SU-DHL-6 (cell line): ENCODE measurements around the gene SORCS2.

Source experiments
- H2AFZ ChIP-seq: fragments of 200-600 bp; sonication (generic); 2 replicates; pipeline ENCODE4 v1.6.1; 2014; ENCODE audit warnings: low read depth, mild to moderate bottlenecking, moderate library complexity, mixed read lengths, antibody characterized with exemption, low read length; ENCODE audit not compliant: severe bottlenecking
- H3F3A ChIP-seq: fragments of 200-600 bp; shearing (Covaris generic); 2 replicates; pipeline ENCODE4 v1.6.0; 2016; ENCODE audit warnings: antibody characterized with exemption, mild to moderate bottlenecking; ENCODE audit not compliant: insufficient read depth
- H3K27ac ChIP-seq: fragments of 200-600 bp; sonication (generic); 2 replicates; pipeline ENCODE4 v1.5.1; 2016; ENCODE audit warnings: low read depth, mild to moderate bottlenecking, low read length, moderate library complexity, mixed read lengths
- H3K27me3 ChIP-seq: fragments of 200-600 bp; sonication (generic), shearing (Covaris generic); 2 replicates; pipeline ENCODE4 v1.6.0; 2014; ENCODE audit warnings: mild to moderate bottlenecking, low read length
- H3K36me3 ChIP-seq: fragments of 200-600 bp; sonication (generic); 2 replicates; pipeline ENCODE4 v1.6.1; 2014; ENCODE audit warnings: mild to moderate bottlenecking, low read length, mixed read lengths
- H3K4me2 ChIP-seq: fragments of 300-600, 200-600 bp; shearing (Covaris generic), sonication (generic); 2 replicates; pipeline ENCODE4 v1.6.0; 2014; ENCODE audit warnings: low read length, low read depth, mild to moderate bottlenecking; ENCODE audit not compliant: poor library complexity, severe bottlenecking
- H3K4me3 ChIP-seq: fragments of 200-600 bp; sonication (generic); 2 replicates; pipeline ENCODE4 v1.5.1; 2014; ENCODE audit warnings: antibody characterized with exemption, low read length, mild to moderate bottlenecking, mixed read lengths; ENCODE audit not compliant: insufficient read depth, poor library complexity, severe bottlenecking
- H3K79me2 ChIP-seq: fragments of 200-600 bp; sonication (generic); 2 replicates; pipeline ENCODE4 v1.6.1; 2014; ENCODE audit warnings: mild to moderate bottlenecking, low read length, moderate library complexity; ENCODE audit not compliant: insufficient read depth
- H3K9ac ChIP-seq: fragments of 200-600 bp; sonication (generic); 2 replicates; pipeline ENCODE4 v1.7.0; 2014; ENCODE audit warnings: mild to moderate bottlenecking, low read length
- H3K9me2 ChIP-seq: fragments of 200-600 bp; sonication (generic); replicated peaks from 2 replicates; pipeline ENCODE4 v1.6.1; 2014; ENCODE audit warnings: low read length; ENCODE audit not compliant: insufficient read depth
- H3K9me3 ChIP-seq: fragments of 200-600 bp; sonication (generic); 2 replicates; pipeline ENCODE4 v1.6.1; 2014; ENCODE audit warnings: low read length, mixed read lengths; ENCODE audit not compliant: insufficient read depth
- H4K20me1 ChIP-seq: fragments of 200-600 bp; sonication (generic); 2 replicates; pipeline ENCODE4 v1.6.1; 2014; ENCODE audit warnings: low read depth, mild to moderate bottlenecking, antibody characterized with exemption, low read length, moderate library complexity, mixed read lengths
- CTCF ChIP-seq: fragments of 200-600 bp; sonication (generic); IDR thresholded peaks from one replicate; pipeline ENCODE4 v1.5.1; 2017; ENCODE audit warnings: antibody characterized with exemption, mild to moderate bottlenecking, low read length, moderate library complexity; ENCODE audit not compliant: insufficient read depth, poor library complexity, severe bottlenecking
- EZH2phosphoT487 ChIP-seq: fragments of 200-600 bp; sonication (generic), shearing (Covaris generic); conservative IDR thresholded peaks from 2 replicates; pipeline ENCODE4 v1.6.1; 2018; ENCODE audit warnings: mild to moderate bottlenecking, antibody characterized with exemption, low read length, moderate library complexity, mixed read lengths

Gene SORCS2

GRCh38 chr4:7676398-7676922 lies 484.1 kb downstream of the SORCS2 start:
- H2AFZ ChIP-seq, result no peak overlapping the region
- no peaks in the 10 kb centered on the region for H3K9me3 ChIP-seq
- H4K20me1 ChIP-seq, result no peaks in the 10 kb centered on the region
- H3K27ac ChIP-seq, result no peak overlapping the region
- H3K9me2 ChIP-seq, result no peaks in the 10 kb centered on the region
- no peak overlapping the region for H3K9ac ChIP-seq
- H3K4me3 ChIP-seq, result no peak overlapping the region
- no peaks in the 10 kb centered on the region for H3K27me3 ChIP-seq
- H3F3A ChIP-seq, result no peaks in the 10 kb centered on the region
- no peaks in the 10 kb centered on the region for H3K79me2 ChIP-seq
- no peaks in the 10 kb centered on the region for H3K36me3 ChIP-seq
- TF ChIP-seq EZH2phosphoT487, result no peak
- TF ChIP-seq CTCF, result no peak
- H3K4me2 ChIP-seq, result no peak overlapping the region

- no peak overlapping the region for H3K27ac ChIP-seq
Observed at GRCh38 chr4:7677086-7677485, 484.7 kb downstream of the SORCS2 start.

GRCh38 chr4:7677799-7678301 lies 485.5 kb downstream of the SORCS2 start:
- Histone ChIP-seq H4K20me1 (no peaks in the 10 kb centered on the region), H3K9me2 (no peaks in the 10 kb centered on the region), H3K9me3 (no peaks in the 10 kb centered on the region), H3K27me3 (no peaks in the 10 kb centered on the region), H3K4me2 (no peak overlapping the region), H3K79me2 (no peaks in the 10 kb centered on the region), H2AFZ (no peak overlapping the region), H3K27ac (no peak overlapping the region), H3K36me3 (no peaks in the 10 kb centered on the region), H3K9ac (no peak overlapping the region), H3F3A (no peaks in the 10 kb centered on the region), H3K4me3 (no peak overlapping the region)
- no peak for TF ChIP-seq CTCF
- TF ChIP-seq EZH2phosphoT487, result no peak

More at GRCh38 chr4:7677086-7677485, 484.7 kb downstream of the SORCS2 start:
- no peak overlapping the region for H3K9ac ChIP-seq
- no peaks in the 10 kb centered on the region for H3K27me3 ChIP-seq
- H3K4me2 ChIP-seq, result no peak overlapping the region
- no peaks in the 10 kb centered on the region for H4K20me1 ChIP-seq
- TF ChIP-seq EZH2phosphoT487 (no peak), CTCF (no peak)
- H3K9me2 ChIP-seq, result no peaks in the 10 kb centered on the region
- H3K4me3 ChIP-seq, result no peak overlapping the region
- no peaks in the 10 kb centered on the region for H3K36me3 ChIP-seq
- H3F3A ChIP-seq, result no peaks in the 10 kb centered on the region
- H3K79me2 ChIP-seq, result no peaks in the 10 kb centered on the region
- H2AFZ ChIP-seq, result no peak overlapping the region
- H3K9me3 ChIP-seq, result no peaks in the 10 kb centered on the region
